Measurements from ENCODE around the gene CFAP299. TPM values are rescaled to one million over a fixed set of nuclear protein-coding genes. Genes with fewer than 3 reads are reported as not detected.

Gene CFAP299
- total and polyA plus RNA-seq, 2 donors (not counting 1 experiment from before 2014, with no cell fraction given) = not detected

DNA sequence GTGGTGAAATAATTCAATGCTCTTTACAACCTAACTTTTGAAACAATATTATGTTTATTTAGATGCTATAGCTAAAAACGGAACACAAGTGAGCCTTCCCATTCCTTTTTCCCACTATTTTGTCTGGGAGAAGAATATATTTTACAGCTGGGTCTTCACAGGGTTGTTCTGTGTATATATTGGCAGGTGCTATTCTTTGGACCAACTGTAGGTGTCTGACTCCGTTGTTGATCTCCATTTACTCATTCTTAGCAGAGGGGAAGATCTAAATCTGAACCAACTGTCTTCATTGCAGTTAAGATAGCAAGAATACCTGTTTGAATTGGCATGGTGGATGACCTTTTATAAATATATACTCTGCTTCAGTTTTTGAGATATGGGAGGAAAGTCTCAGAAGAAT is 257.4 kb downstream of the CFAP299 start:
- Histone ChIP-seq H2AFZ (ENCODE audit: insufficient read depth, low read depth, low read length, poor library complexity, severe bottlenecking) (no peak overlapping the region), H3K4me3 (ENCODE audit: control extremely low read depth in 1 of 5, extremely low read depth in 1 of 5, insufficient read depth in 1 of 5, low read depth in 2 of 5, low read length in 4 of 5) (no peak overlapping the region), H3K4me1 (ENCODE audit: control insufficient read depth in 2 of 2, insufficient read depth in 2 of 2, low read length in 2 of 2) (no peaks in the 10 kb centered on the region), H3K9me3 (ENCODE audit: control extremely low read depth in 1 of 3, control insufficient read depth in 2 of 3, insufficient read depth in 1 of 3, low read length in 2 of 3) (no peaks in the 10 kb centered on the region), H3K79me2 (ENCODE audit: control insufficient read depth, insufficient read depth, low read length) (no peaks in the 10 kb centered on the region), H4K20me1 (ENCODE audit: control insufficient read depth, insufficient read depth, low read length, poor library complexity, severe bottlenecking) (no peaks in the 10 kb centered on the region), H3K27me3 (replicated peaks in 1 of 4; ENCODE audit: control extremely low read depth in 1 of 4, control insufficient read depth in 3 of 4, insufficient read depth in 4 of 4, low read length in 3 of 4) (no peaks in the 10 kb centered on the region), H3K27ac (ENCODE audit: low read length in 2 of 2) (no peak overlapping the region), H3K36me3 (replicated peaks in 1 of 2; ENCODE audit: control extremely low read depth in 1 of 2, control insufficient read depth in 1 of 2, extremely low read depth in 1 of 2, insufficient read depth in 2 of 2, low read length in 1 of 2) (no peaks in the 10 kb centered on the region), H3K4me2 (replicated peaks; ENCODE audit: low read depth, low read length, poor library complexity, severe bottlenecking) (no peak overlapping the region), H3K9ac (ENCODE audit: low read length) (no peak overlapping the region)
- ChIA-PET POLR2A (no interaction called here), CTCF (interaction anchor here (0.6 to 3.0 kb wide), 2 partner anchors 61 to 397 kb away, joined by 3 to 13 read pairs; no protein-coding TSS in a partner anchor)
- WGBS (ENCODE audit: insufficient coverage) = no CpG with 5 or more reads among the region's 2 CpGs
- H3K4me1 Mint-ChIP-seq = peaks cover 3% of the 10 kb centered on the region
- no peak for TF ChIP-seq EZH2 (IDR thresholded peaks at IDR 0.05; ENCODE audit: borderline replicate concordance, insufficient read depth, low read depth, low read length, poor library complexity, severe bottlenecking)
- TF ChIP-seq, protein P1, sequence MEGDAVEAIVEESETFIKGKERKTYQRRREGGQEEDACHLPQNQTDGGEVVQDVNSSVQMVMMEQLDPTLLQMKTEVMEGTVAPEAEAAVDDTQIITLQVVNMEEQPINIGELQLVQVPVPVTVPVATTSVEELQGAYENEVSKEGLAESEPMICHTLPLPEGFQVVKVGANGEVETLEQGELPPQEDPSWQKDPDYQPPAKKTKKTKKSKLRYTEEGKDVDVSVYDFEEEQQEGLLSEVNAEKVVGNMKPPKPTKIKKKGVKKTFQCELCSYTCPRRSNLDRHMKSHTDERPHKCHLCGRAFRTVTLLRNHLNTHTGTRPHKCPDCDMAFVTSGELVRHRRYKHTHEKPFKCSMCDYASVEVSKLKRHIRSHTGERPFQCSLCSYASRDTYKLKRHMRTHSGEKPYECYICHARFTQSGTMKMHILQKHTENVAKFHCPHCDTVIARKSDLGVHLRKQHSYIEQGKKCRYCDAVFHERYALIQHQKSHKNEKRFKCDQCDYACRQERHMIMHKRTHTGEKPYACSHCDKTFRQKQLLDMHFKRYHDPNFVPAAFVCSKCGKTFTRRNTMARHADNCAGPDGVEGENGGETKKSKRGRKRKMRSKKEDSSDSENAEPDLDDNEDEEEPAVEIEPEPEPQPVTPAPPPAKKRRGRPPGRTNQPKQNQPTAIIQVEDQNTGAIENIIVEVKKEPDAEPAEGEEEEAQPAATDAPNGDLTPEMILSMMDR (IDR thresholded peaks at IDR 0.05) = peak; percentile 17
- H3K4me3 Mint-ChIP-seq = no peak overlapping the region
- no peaks in the 10 kb centered on the region for H3K9me3 Mint-ChIP-seq (ENCODE audit: insufficient read depth)
- ATAC-seq (ENCODE audit: low read depth) (peak; percentile 47), DNase-seq (no peak)
- no peaks in the 10 kb centered on the region for H3K27me3 Mint-ChIP-seq
- intact Hi-C loops (cut with micrococcal nuclease) = loop anchor here (1.0 kb wide), 1 partner anchor 397 kb away; no protein-coding TSS in a partner anchor
- no peak overlapping the region for H3K27ac Mint-ChIP-seq

DNA sequence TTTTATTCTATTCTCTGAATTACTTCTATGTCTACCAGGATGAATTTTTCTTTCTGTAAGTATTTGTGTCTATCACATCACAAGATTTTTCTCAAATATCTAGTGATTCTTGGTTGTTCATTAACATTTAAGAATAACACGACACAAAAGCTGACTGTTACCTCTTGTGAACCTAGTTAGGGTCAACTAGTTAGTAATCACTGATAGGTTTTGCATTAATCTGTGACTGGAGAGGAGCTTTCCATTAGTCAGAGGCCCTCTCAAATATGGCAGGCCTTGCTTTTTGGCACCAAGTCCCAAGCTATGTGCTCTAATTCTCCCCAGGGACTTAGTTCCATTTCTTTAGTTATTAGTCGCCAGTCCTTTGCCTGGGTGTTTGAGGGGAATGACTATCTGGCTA is 259.2 kb downstream of the CFAP299 start:
- Histone ChIP-seq H3K36me3 (replicated peaks in 1 of 2; ENCODE audit: control extremely low read depth in 1 of 2, control insufficient read depth in 1 of 2, extremely low read depth in 1 of 2, insufficient read depth in 2 of 2, low read length in 1 of 2) (no peaks in the 10 kb centered on the region), H3K27ac (ENCODE audit: low read length in 2 of 2) (no peak overlapping the region), H3K27me3 (replicated peaks in 1 of 4; ENCODE audit: control extremely low read depth in 1 of 4, control insufficient read depth in 3 of 4, insufficient read depth in 4 of 4, low read length in 3 of 4) (no peaks in the 10 kb centered on the region), H2AFZ (ENCODE audit: insufficient read depth, low read depth, low read length, poor library complexity, severe bottlenecking) (no peak overlapping the region), H3K9ac (ENCODE audit: low read length) (no peak overlapping the region), H3K4me1 (ENCODE audit: control insufficient read depth in 2 of 2, insufficient read depth in 2 of 2, low read length in 2 of 2) (no peaks in the 10 kb centered on the region), H4K20me1 (ENCODE audit: control insufficient read depth, insufficient read depth, low read length, poor library complexity, severe bottlenecking) (no peaks in the 10 kb centered on the region), H3K4me3 (ENCODE audit: control extremely low read depth in 1 of 5, extremely low read depth in 1 of 5, insufficient read depth in 1 of 5, low read depth in 2 of 5, low read length in 4 of 5) (no peak overlapping the region), H3K9me3 (ENCODE audit: control extremely low read depth in 1 of 3, control insufficient read depth in 2 of 3, insufficient read depth in 1 of 3, low read length in 2 of 3) (peaks cover 0 to 1% (median 0%) of the 10 kb centered on the region in 3 donors), H3K4me2 (replicated peaks; ENCODE audit: low read depth, low read length, poor library complexity, severe bottlenecking) (no peak overlapping the region), H3K79me2 (ENCODE audit: control insufficient read depth, insufficient read depth, low read length) (no peaks in the 10 kb centered on the region)
- intact Hi-C loops (cut with micrococcal nuclease) = no loop called here
- Mint-ChIP-seq H3K27ac (no peak overlapping the region), H3K4me3 (no peak overlapping the region), H3K9me3 (ENCODE audit: insufficient read depth) (no peaks in the 10 kb centered on the region), H3K4me1 (peaks cover 3% of the 10 kb centered on the region), H3K27me3 (no peaks in the 10 kb centered on the region)
- DNase-seq (no peak), ATAC-seq (ENCODE audit: low read depth) (no peak)
- TF ChIP-seq, protein P1 (IDR thresholded peaks at IDR 0.05) = no peak
- TF ChIP-seq EZH2 (IDR thresholded peaks at IDR 0.05; ENCODE audit: borderline replicate concordance, insufficient read depth, low read depth, low read length, poor library complexity, severe bottlenecking) = no peak
- ChIA-PET POLR2A (no interaction called here), CTCF (interaction anchor here (3.0 kb wide), 1 partner anchor 396 kb away, joined by 13 read pairs; no protein-coding TSS in a partner anchor)
- no CpG with 5 or more reads among the region's 2 CpGs for WGBS (ENCODE audit: insufficient coverage)
